T-helper 1 cell treated with Interleukin-12 subunit alpha and Interleukin-12 subunit beta and Interleukin-4 antibody, amounts not matched to agents 30 μg/mL and 1 μg/mL, for 36 hours (primary cell): ENCODE measurements around the gene BLACAT1.

Experiments used
- H3K27ac Mint-ChIP-seq: one replicate; pipeline ENCODE4 v1.8.0; 2021; ENCODE audit warnings: mild to moderate bottlenecking, mixed read lengths
- H3K27me3 Mint-ChIP-seq: one replicate; pipeline ENCODE4 v1.8.0; 2021; ENCODE audit warnings: low read depth, mixed read lengths
- H3K36me3 Mint-ChIP-seq: one replicate; pipeline ENCODE4 v1.8.0; 2021; ENCODE audit warnings: low read depth, mixed read lengths
- H3K4me1 Mint-ChIP-seq: one replicate; pipeline ENCODE4 v1.8.0; 2021; ENCODE audit warnings: low read depth, mixed read lengths
- H3K4me3 Mint-ChIP-seq: one replicate; pipeline ENCODE4 v1.8.0; 2021; ENCODE audit warnings: mild to moderate bottlenecking, moderate library complexity, mixed read lengths
- H3K9me3 Mint-ChIP-seq: one replicate; pipeline ENCODE4 v1.8.0; 2021; ENCODE audit warnings: mixed read lengths

Gene BLACAT1

DNA sequence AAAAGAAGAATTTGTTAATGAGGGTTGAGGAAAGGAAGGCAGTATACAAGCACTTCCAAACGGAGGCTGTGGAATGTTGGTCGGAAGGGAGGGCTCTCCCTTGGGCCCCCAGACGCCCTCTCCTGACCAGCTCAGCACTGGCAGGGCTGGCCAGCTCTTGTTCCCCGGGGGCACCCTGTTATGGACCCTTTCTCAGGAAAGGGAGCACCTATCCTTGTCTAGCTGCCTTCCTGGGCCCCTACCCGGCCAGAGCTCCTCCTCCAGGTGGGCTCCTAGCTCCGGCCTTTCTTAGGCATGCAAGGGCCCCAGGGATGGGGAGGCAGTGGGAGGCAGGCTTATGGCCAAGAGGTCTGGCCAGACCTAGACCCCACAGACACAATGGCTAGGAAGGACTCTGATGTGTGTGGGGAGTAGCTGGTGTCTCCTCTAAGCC lies 926 bp downstream of the BLACAT1 start:
- Mint-ChIP-seq H3K4me3 (no peak overlapping the region), H3K27me3 (peaks cover 81% of the 10 kb centered on the region), H3K9me3 (no peaks in the 10 kb centered on the region), H3K4me1 (peaks cover 8% of the 10 kb centered on the region), H3K27ac (no peak overlapping the region), H3K36me3 (no peaks in the 10 kb centered on the region)

DNA sequence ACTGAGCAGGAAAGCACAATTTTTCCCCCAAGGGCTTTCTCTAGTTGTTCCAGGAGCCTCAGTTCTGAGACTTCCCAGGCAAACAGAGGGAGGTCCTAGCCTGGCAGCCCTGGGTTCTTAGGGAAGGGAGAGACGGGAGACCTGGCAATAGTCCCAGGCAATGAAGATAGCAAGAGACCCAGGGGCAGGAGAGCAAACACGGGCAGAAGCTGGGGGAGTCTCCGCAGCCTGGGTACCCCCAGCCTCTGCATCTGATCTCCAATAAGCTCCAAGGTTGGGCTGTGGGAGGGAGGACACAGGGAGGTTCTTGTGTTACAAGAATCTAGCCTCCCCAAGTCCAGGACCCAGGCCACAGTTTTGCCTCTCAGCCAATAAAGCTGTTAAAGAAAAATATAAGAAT lies 2.4 kb downstream of the BLACAT1 start:
- Mint-ChIP-seq H3K27me3 (peaks cover 69% of the 10 kb centered on the region), H3K27ac (no peak overlapping the region), H3K4me3 (no peak overlapping the region), H3K4me1 (peaks cover 5% of the 10 kb centered on the region), H3K36me3 (no peaks in the 10 kb centered on the region), H3K9me3 (no peaks in the 10 kb centered on the region)

DNA sequence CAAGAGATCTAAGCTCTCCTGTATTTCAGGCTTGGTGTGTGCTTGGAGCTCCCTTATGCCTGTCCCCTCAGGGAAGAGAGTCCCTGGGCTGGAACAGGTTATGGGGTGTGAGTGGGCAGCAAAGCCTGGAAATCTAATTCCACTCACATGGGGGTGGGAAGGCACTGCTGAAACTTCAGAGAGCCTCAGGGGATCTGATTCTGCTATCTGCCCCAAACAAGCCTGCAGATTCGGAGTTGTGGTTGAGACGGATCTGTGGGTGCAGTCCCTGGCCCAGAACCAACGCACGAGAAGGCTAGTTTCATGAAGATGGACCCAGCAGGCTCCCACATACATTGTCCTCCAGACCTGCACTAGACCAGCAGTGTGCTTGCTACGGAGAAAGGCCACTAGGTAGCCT lies 2.9 kb downstream of the BLACAT1 start:
- Mint-ChIP-seq H3K36me3 (no peaks in the 10 kb centered on the region), H3K27ac (no peak overlapping the region), H3K4me1 (peaks cover 5% of the 10 kb centered on the region), H3K27me3 (peaks cover 64% of the 10 kb centered on the region), H3K9me3 (no peaks in the 10 kb centered on the region), H3K4me3 (no peak overlapping the region)

DNA sequence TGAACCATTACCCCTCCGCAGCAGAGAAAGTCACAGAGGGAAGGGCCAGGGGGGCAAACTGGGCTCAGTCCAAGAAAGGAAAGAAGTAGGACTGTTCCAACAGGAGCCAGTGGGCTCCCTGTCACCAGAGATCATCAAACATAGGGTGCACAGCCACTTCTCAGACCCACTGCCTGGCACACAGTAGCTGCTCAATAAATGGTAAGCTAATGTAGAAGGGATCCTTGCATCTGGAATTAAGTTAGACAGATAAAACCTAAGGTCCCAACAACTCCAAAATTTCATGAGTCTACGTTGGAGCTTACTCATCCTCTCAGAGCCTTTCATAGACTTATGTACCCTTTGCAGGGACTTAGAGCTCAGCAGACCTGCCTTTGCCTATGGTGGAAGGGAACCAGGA lies 3.5 kb downstream of the BLACAT1 start:
- peaks cover 5% of the 10 kb centered on the region for H3K4me1 Mint-ChIP-seq
- H3K27ac Mint-ChIP-seq = no peak overlapping the region
- H3K27me3 Mint-ChIP-seq = peaks cover 58% of the 10 kb centered on the region
- no peaks in the 10 kb centered on the region for H3K9me3 Mint-ChIP-seq
- H3K4me3 Mint-ChIP-seq = no peak overlapping the region
- no peaks in the 10 kb centered on the region for H3K36me3 Mint-ChIP-seq

DNA sequence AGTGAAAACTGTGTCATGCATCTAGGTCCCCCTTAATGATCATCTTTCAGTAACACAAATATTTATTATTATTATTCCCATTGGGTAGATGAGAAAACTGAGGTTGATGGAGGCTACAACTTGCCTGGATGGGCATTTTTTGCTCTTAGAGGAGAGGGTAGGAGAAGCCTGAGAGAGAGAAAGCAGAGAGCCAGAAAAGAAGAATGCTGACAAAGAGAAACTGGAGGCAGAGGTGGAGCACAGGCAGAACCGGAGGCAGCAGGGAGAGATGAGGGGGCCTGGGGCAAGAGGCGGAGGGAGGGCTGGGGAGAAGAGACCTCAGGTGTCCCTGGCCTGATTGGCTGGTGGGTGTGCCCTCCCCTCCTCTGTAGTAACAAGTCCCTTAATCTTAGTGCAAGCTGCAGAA lies 4.1 kb downstream of the BLACAT1 start:
- H3K9me3 Mint-ChIP-seq = no peaks in the 10 kb centered on the region
- H3K4me1 Mint-ChIP-seq = peaks cover 6% of the 10 kb centered on the region
- H3K27me3 Mint-ChIP-seq = peaks cover 58% of the 10 kb centered on the region
- no peak overlapping the region for H3K27ac Mint-ChIP-seq
- H3K36me3 Mint-ChIP-seq = no peaks in the 10 kb centered on the region
- no peak overlapping the region for H3K4me3 Mint-ChIP-seq

DNA sequence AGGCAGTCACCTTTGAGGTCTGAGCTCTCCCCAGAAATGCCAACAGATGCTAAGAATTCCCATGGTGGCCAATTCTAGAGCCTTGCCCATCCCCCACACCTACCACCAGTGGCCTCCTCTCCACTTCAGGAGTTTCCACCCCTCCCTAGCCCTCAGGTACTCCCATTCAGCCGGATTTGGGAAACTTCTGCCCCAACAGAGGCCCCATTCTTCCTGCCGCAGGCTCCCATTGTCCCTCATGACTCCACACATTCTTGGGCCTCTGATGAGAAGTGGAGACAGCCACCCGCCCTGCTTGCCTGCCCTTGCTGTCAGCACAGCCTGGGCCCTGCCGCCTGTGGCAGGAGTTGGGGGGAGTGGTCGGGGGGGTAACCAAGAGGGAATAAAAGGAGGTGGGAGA lies 4.6 kb downstream of the BLACAT1 start:
- Mint-ChIP-seq H3K9me3 (no peaks in the 10 kb centered on the region), H3K4me3 (no peak overlapping the region), H3K36me3 (no peaks in the 10 kb centered on the region), H3K4me1 (peaks cover 6% of the 10 kb centered on the region), H3K27ac (no peak overlapping the region), H3K27me3 (peaks cover 53% of the 10 kb centered on the region)

DNA sequence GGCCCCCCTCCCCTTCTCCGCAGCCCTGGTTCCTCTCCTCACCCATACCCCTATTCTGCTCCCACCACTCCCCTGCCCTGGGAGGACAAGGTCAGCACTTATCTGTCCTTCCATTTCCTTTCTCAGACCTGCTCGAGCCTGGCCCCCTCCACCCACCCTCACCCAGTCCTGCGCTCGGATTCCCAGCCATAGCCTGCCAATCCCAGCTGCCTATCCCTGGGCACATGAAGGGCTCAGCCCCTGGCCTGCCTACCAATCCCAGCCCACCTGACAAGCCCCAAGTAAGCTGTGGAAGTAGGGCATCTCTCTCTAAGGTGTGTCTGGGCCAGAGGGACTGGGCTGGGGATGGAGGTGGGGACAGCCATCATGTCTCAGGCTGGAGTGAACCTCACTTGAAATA lies 5.4 kb downstream of the BLACAT1 start:
- Mint-ChIP-seq H3K36me3 (no peaks in the 10 kb centered on the region), H3K4me1 (peaks cover 3% of the 10 kb centered on the region), H3K4me3 (no peak overlapping the region), H3K27ac (no peak overlapping the region), H3K27me3 (peaks cover 46% of the 10 kb centered on the region), H3K9me3 (no peaks in the 10 kb centered on the region)

DNA sequence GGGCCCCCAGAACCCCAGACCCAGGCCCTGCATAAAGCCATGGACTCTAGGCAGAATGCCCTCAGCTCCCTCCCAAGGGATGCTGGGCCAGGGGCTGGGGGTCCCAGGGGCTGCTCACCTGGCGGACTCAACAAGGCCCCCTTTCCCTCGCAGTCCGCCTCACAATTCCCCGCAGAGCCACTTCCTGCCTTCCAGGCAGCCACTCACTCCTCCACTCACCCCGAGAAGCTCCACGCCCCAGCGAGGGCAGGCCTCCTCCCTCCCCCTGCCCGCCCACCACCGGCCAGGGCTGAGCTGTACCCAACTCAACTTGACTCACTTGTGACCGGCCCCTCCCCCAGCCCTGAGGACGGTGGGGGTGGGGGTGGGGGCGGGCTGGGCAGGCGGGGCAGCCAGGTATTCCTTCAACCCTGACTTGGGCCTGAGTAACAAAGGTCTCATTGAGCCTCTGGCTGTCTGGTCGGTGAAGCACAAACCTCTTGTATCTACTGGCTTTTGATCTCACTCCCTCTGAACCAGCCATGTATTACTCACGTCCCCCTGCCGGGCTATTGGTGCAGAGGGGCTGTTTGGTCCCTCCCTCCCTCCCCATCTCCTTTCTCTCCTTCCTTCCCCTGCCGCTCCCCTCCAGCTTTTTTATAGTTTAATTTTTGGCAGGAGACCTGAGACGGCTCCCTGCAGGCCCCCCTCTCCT lies 5.9 kb downstream of the BLACAT1 start:
- peaks cover 3% of the 10 kb centered on the region for H3K4me1 Mint-ChIP-seq
- H3K9me3 Mint-ChIP-seq = no peaks in the 10 kb centered on the region
- no peaks in the 10 kb centered on the region for H3K36me3 Mint-ChIP-seq
- H3K4me3 Mint-ChIP-seq = peak overlapping the region; percentile 58
- peak overlapping the region; percentile 55 for H3K27ac Mint-ChIP-seq
- H3K27me3 Mint-ChIP-seq = peaks cover 40% of the 10 kb centered on the region

DNA sequence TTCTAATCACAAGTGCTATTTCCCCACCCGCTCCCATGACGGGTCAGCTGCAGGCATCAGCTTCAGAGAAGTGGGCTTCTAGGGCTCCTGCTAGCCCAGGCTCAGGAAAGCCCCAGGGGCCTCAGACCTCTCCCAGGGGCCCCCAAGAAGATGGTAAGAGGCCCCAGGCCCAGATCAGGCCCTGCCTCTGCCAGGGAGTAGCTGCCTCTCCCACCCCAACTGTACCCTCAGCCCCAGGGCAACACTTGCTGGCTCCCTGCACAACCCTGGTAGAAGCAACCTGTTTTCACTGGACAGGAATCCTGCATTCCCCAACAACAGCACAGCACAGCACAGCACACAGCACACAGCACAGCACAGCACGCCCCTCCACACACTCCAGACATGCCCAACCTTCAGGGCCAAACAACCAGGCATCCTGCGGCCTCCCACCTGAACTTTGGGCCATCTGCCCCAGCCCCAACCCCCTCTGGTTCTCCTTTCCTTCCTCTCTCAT lies 6.5 kb downstream of the BLACAT1 start:
- no peaks in the 10 kb centered on the region for H3K36me3 Mint-ChIP-seq
- peak overlapping the region; percentile 55 for H3K27ac Mint-ChIP-seq
- H3K4me3 Mint-ChIP-seq = peak overlapping the region; percentile 58
- peaks cover 1% of the 10 kb centered on the region for H3K4me1 Mint-ChIP-seq
- no peaks in the 10 kb centered on the region for H3K9me3 Mint-ChIP-seq
- H3K27me3 Mint-ChIP-seq = peaks cover 35% of the 10 kb centered on the region

DNA sequence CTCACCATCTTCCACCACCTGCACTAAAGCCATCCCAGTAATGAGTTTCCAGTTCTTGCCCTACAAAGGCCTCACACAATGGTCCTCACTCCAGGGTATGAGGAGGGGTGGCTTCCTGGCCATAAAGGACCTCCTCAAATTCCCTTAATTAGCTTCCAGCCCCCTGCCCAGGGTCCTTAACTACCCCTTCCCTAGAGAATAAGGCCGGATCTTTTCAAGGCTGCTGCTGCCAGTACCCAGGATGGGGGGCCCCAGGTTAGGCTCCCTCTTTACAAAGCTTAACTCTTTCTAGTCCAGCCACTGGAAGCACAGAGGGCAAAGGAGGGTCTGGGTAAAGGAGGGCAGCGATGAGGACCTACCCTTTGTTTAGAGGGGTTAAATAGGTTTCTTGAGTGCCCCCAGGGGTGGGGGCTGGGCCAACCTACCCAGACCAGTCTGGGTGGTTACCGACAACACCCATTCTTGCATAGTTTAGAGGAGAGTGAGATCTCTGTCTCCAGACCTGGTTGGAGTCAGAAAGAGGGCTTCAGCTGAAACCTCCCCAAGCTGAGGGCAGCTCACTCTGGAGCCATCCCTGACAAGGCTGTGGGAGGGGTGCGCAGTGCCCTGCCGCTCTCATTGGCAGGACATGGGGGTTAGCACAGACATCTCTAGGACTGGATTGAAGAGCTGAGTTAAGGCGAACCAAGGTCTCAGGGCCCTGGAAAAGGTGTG lies 7.1 kb downstream of the BLACAT1 start:
- H3K27me3 Mint-ChIP-seq = peaks cover 28% of the 10 kb centered on the region
- H3K4me3 Mint-ChIP-seq = peak overlapping the region; percentile 46
- no peak overlapping the region for H3K27ac Mint-ChIP-seq
- H3K36me3 Mint-ChIP-seq = no peaks in the 10 kb centered on the region
- peaks cover 1% of the 10 kb centered on the region for H3K4me1 Mint-ChIP-seq
- no peaks in the 10 kb centered on the region for H3K9me3 Mint-ChIP-seq

DNA sequence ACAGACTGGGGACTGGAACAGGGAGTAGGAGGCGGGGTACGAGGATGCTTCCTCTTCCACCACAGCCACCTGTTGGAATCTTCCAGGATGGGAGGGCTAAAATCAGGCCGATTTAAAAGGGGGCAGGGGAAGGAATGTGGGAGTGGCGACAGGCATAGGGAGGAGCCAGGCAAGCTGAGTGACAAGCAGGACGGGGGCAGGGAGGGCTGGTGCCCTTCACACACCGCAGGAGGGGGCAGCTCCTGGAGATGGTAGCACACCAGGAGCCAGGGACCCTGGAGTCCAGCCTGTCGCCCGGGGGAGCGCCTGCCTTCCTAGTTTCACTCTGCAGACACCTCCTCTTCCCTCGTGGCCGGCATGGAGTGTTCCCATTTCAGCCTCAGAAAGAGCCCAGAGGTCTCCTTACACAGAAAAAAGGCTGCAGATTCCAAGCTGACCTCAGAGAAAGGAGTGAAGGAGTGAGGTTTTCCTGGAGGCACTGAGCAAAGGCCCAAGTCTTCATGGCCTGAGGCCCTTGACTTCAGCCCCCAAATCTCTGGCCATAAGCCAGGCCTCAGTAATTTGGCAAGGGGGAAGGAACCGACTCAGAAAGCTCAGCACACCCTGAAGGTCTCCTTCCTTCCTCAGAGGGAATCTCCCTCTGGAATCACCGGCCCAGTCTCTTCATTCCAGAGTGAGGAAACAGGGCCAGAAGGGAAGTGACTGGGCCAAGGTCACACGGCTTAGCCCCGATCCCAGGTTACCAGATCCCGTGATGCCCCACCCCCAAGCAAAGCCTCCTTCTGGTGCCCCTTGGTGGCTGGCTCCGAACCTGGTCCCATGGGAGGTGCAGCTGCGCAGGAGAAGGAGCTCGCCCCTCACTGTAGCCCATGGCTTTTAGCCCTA lies 8.1 kb downstream of the BLACAT1 start:
- no peak overlapping the region for H3K27ac Mint-ChIP-seq
- H3K4me3 Mint-ChIP-seq = no peak overlapping the region
- peaks cover 1% of the 10 kb centered on the region for H3K4me1 Mint-ChIP-seq
- H3K36me3 Mint-ChIP-seq = no peaks in the 10 kb centered on the region
- H3K9me3 Mint-ChIP-seq = no peaks in the 10 kb centered on the region
- H3K27me3 Mint-ChIP-seq = peaks cover 19% of the 10 kb centered on the region

DNA sequence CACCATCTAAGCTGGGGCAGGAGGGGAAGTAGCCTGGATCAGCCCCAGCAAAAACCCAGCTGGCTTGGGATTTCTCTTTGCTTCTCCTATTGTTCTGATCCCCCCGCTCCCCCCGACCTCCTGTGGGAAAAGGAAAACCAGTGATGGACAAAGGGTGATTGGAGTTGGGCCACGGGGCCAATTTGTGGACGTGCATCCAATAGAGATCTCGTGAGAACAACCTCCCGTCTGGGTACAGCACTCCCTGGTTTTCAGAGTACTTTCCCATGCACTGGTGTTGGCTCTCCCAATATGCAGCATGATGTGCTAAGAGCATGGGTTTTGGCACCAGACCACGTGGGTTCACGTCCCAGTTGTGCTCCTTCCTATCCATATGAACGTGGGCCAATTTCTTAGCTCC lies 9.0 kb downstream of the BLACAT1 start:
- Mint-ChIP-seq H3K27ac (no peak overlapping the region), H3K36me3 (no peaks in the 10 kb centered on the region), H3K4me3 (no peak overlapping the region), H3K4me1 (peaks cover 3% of the 10 kb centered on the region), H3K27me3 (peaks cover 13% of the 10 kb centered on the region), H3K9me3 (no peaks in the 10 kb centered on the region)

DNA sequence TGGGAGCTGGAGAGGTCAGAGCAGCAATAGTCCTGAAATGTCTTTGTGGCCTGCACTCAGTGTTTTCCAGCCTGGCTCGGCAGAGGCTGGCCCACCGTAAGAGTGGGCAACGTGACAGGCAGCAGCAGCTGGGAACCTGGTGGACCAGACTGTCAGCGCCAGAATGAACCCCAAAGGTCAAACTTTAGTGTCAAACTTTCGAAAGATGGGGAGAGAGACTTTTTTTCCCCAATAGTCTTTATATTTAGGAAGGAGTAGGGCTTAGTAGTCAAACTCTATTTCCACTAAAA lies 10.3 kb downstream of the BLACAT1 start:
- no peaks in the 10 kb centered on the region for H3K9me3 Mint-ChIP-seq
- no peak overlapping the region for H3K4me3 Mint-ChIP-seq
- no peaks in the 10 kb centered on the region for H3K36me3 Mint-ChIP-seq
- H3K4me1 Mint-ChIP-seq = peaks cover 15% of the 10 kb centered on the region
- H3K27me3 Mint-ChIP-seq = peaks cover under 1% of the 10 kb centered on the region
- H3K27ac Mint-ChIP-seq = no peak overlapping the region

DNA sequence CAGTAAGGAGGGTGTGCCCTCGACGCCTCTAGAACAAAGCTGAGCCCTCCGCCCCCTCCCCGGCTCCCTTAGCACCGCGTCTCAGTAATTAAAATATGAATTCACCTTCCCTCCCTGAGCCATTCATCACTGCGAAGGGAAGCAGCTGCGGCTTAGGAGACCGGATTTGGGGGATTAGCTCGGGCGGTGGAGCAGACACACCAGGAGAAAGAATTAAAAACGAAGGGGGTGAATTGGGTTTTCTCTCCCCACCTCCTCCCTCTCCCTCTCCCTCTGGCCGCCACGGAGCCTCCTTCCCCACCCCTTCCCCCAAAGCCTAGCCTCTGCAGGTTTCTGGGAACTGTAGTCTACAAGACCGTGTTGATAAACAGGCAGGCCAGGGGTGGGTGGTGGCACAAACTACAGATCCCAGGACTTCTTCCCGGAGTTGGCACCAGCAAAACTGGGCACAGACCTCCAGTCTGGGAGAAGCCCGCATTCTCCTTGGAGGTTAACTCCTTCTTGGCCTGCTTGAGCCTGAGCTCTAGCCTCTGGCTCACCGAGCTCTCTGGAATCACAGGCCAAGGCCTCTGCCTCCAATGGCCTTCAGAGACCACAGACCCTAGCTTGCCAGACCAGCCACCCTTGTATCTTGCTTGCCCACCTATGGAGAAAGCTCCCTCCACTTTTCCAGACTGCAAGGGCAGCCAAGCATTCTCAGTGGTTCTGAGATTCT lies 10.8 kb downstream of the BLACAT1 start:
- H3K27ac Mint-ChIP-seq = no peak overlapping the region
- no peaks in the 10 kb centered on the region for H3K9me3 Mint-ChIP-seq
- no peak overlapping the region for H3K4me3 Mint-ChIP-seq
- peaks cover 18% of the 10 kb centered on the region for H3K4me1 Mint-ChIP-seq
- no peaks in the 10 kb centered on the region for H3K27me3 Mint-ChIP-seq
- H3K36me3 Mint-ChIP-seq = no peaks in the 10 kb centered on the region
